GM12865 (cell line): ENCODE data around the gene RBM20.
"Not testable (repeated sequence)": the region's sequence is repeated elsewhere in the genome, so short reads cannot be mapped to it uniquely, and the experiment has no call there.

ENCODE experiments used
- DNase-seq: peaks from one replicate; pipeline ENCODE4 v3.0.0; 2010; ENCODE audit warnings: low read depth
- H3K4me3 ChIP-seq: 2 replicates; pipeline ENCODE4 v1.5.1; 2011; ENCODE audit warnings: mild to moderate bottlenecking, low read depth, low read length, control low read depth
- TF ChIP-seq, protein P1 (sequence below): IDR thresholded peaks from 2 replicates; pipeline ENCODE4 v1.5.1; 2011; ENCODE audit warnings: low read length, control low read depth, low read depth, inconsistent platforms; ENCODE audit not compliant: insufficient read depth; ENCODE audit errors: missing control alignments

RBM20 gene

GRCh38 chr10:110616493-110617033 is 27.6 kb upstream of the RBM20 start:
- no peak overlapping the region for H3K4me3 ChIP-seq
- no peak for DNase-seq
- TF ChIP-seq, protein P1, sequence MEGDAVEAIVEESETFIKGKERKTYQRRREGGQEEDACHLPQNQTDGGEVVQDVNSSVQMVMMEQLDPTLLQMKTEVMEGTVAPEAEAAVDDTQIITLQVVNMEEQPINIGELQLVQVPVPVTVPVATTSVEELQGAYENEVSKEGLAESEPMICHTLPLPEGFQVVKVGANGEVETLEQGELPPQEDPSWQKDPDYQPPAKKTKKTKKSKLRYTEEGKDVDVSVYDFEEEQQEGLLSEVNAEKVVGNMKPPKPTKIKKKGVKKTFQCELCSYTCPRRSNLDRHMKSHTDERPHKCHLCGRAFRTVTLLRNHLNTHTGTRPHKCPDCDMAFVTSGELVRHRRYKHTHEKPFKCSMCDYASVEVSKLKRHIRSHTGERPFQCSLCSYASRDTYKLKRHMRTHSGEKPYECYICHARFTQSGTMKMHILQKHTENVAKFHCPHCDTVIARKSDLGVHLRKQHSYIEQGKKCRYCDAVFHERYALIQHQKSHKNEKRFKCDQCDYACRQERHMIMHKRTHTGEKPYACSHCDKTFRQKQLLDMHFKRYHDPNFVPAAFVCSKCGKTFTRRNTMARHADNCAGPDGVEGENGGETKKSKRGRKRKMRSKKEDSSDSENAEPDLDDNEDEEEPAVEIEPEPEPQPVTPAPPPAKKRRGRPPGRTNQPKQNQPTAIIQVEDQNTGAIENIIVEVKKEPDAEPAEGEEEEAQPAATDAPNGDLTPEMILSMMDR = no peak

DNA sequence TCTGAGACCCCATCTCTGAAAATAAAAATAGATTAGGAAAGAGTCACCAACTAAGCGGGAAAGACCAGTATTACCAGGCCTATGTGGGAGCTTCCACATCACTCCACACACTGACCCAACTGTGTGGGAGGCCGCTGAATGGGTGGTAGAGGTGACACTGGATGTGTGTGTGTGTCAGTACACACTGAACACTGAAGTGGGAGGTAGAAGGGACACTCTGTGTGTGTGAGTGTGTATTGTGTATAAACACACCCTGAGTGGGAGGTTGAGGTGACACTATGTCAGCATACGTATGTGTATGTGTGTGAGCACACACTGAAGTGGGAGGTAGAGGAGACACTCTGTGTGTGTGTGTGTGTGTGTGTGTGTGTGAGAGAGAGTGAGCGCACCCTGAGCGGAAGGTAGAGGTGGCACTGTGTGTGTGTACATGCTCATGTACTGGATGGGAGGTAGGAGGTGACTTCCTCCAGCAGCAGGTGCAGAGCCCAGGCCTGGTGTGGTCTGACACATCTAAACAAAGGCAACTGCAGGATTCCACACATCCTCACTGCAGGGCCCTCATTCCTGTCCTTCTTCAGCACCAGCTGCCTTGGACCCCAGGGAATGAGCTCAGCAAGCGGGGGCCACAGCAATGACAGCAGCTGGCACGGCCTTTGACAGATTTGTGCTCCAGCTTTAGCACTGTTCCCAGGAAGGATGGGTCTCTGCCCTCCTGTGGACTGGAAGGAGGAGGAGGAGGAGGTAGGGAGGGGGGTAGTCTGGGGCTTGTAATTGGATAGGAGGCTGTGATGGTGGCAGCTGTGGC is 26.5 kb upstream of the RBM20 start:
- TF ChIP-seq, protein P1 = no peak
- no peak overlapping the region for H3K4me3 ChIP-seq
- no peak for DNase-seq

GRCh38 chr10:110618230-110618610 is 25.9 kb upstream of the RBM20 start:
- DNase-seq = no peak
- no peak overlapping the region for H3K4me3 ChIP-seq
- TF ChIP-seq, protein P1 = no peak

DNA sequence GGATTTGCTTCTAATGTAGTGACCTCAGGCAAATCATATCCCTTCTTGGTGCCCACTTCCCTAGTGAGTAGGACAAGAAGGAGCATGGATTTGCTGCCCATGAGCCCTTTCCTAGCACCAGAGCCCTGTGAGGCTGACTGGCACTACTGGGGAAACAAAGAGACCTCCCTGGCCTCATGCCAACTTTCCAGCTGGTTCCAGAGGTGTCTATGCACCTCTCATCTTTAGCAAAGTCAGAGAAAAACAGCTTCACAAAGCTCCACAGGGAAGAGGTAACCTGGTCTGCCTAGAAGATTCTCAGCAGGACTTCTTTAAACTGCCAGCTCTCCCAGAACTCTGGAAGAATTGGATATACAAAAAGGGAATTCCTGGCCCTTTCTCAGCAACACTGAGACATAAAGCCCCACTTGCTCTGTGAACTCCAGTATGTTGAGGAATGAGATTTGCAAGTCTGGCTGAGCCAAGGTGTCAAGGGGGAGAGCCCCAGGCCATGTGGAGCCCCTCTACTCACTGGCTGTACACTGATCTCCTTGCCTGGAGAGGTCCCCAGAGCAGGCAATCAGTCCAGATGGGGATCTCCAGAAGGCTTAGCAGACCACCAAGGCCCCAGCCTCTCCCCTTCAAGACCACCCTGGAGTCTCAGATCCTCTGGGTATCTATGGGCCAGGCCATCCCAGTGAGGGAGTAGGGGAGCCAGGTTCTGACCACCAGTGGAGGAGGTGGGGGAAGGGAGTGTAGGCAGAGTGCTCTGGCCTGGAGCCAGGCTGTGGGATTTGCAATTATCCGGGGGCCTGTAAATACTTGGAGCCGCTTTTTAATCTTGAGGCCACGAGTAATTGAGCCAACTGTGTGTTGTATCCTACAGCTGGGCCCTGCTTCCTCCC is 24.4 kb upstream of the RBM20 start:
- H3K4me3 ChIP-seq = no peak overlapping the region
- TF ChIP-seq, protein P1 = no peak
- DNase-seq = no peak

DNA sequence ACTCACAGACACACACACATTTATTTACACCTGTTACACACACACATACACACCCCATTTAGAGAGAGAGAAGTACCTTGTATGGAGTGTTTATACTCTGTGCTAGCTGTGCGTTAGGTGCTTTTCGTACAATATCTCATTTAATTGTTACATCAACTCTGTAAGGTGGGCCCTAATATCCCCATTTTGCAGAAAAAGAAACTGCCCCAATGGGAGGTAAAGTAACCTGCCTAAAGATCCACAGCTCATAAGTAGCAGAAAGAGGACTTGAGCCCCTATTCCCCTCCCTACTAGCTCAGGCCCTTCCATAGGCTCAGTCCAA is 23.8 kb upstream of the RBM20 start:
- no peak overlapping the region for H3K4me3 ChIP-seq
- DNase-seq = no peak
- TF ChIP-seq, protein P1 = no peak

- not testable (repeated sequence) for H3K4me3 ChIP-seq, DNase-seq
Observed at GRCh38 chr10:110623316-110623715, 20.8 kb upstream of the RBM20 start.

- DNase-seq = no peak
- no peak overlapping the region for H3K4me3 ChIP-seq
- TF ChIP-seq, protein P1 = no peak
Observed at GRCh38 chr10:110625356-110625894, 18.7 kb upstream of the RBM20 start.
